Lower leg skin (tissue), 4 donors: Measurements from ENCODE around the gene PPP1R9B. TPM values are rescaled to one million over a fixed set of nuclear protein-coding genes. Genes with fewer than 3 reads are reported as not detected.

ENCODE experiments used
- DNase-seq, 2 donors: peaks; one replicate each; pipeline ENCODE4 v3.0.0-alpha.2; 2019; ENCODE audit warnings: low spot score in 2 of 2
- H3K4me3 ChIP-seq: fragments of 200-600 bp; sonication (generic); 2 replicates; pipeline ENCODE4 v1.5.1; 2017; ENCODE audit warnings: mild to moderate bottlenecking, low read depth; ENCODE audit not compliant: poor library complexity, severe bottlenecking
- POLR2A ChIP-seq, 2 donors: fragments of 450-650 bp; IDR thresholded peaks; one replicate each; pipeline ENCODE4 v1.6.1; 2016 to 2017; ENCODE audit warnings: antibody characterized with exemption in 2 of 2, mild to moderate bottlenecking in 1 of 2, moderate library complexity in 1 of 2
- WGBS, 2 donors: methylation state at CpG; one replicate each; pipeline ENCODE4 v1.1.5; 2018; 5-methylcytosine and 5-hydroxymethylcytosine counted together
- intact Hi-C: fragments of 100-400 bp; cut with DNase I; formaldehyde crosslinking; loops from one replicate; pipeline ENCODE4 v1.15.0; 2023; ENCODE audit warnings: low total_unique reads
- total RNA-seq, 4 donors: library from RNA; depleted of rRNA; stranded (reverse); fragments of >200 nt; gene quantifications; one replicate each; pipeline ENCODE4 v1.1.0, GENCODE V29; 2016
- TF ChIP-seq, protein P1 (sequence below), 3 donors: fragments of 450-650 bp; IDR thresholded peaks; one replicate each; pipeline ENCODE4 v1.5.1; 2016; ENCODE audit warnings: antibody characterized with exemption in 3 of 3, mild to moderate bottlenecking in 3 of 3, moderate library complexity in 2 of 3

Gene PPP1R9B
- total RNA-seq, 4 donors from 2014 or later, result 20.7 to 31.9 (median 29.5) TPM

- intact Hi-C loops, result no loop called here
- H3K4me3 ChIP-seq, result no peak overlapping the region
- no peak for DNase-seq
- 42 to 44% methylated on average over 4 of the region's 4 CpGs for WGBS, 2 donors
- TF ChIP-seq POLR2A (IDR thresholded peaks at IDR 0.05), result no peak
- TF ChIP-seq, protein P1, sequence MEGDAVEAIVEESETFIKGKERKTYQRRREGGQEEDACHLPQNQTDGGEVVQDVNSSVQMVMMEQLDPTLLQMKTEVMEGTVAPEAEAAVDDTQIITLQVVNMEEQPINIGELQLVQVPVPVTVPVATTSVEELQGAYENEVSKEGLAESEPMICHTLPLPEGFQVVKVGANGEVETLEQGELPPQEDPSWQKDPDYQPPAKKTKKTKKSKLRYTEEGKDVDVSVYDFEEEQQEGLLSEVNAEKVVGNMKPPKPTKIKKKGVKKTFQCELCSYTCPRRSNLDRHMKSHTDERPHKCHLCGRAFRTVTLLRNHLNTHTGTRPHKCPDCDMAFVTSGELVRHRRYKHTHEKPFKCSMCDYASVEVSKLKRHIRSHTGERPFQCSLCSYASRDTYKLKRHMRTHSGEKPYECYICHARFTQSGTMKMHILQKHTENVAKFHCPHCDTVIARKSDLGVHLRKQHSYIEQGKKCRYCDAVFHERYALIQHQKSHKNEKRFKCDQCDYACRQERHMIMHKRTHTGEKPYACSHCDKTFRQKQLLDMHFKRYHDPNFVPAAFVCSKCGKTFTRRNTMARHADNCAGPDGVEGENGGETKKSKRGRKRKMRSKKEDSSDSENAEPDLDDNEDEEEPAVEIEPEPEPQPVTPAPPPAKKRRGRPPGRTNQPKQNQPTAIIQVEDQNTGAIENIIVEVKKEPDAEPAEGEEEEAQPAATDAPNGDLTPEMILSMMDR (IDR thresholded peaks at IDR 0.05), result no peak
Measured at GRCh38 chr17:50157891-50158290, 7.4 kb upstream of the PPP1R9B start.

DNA sequence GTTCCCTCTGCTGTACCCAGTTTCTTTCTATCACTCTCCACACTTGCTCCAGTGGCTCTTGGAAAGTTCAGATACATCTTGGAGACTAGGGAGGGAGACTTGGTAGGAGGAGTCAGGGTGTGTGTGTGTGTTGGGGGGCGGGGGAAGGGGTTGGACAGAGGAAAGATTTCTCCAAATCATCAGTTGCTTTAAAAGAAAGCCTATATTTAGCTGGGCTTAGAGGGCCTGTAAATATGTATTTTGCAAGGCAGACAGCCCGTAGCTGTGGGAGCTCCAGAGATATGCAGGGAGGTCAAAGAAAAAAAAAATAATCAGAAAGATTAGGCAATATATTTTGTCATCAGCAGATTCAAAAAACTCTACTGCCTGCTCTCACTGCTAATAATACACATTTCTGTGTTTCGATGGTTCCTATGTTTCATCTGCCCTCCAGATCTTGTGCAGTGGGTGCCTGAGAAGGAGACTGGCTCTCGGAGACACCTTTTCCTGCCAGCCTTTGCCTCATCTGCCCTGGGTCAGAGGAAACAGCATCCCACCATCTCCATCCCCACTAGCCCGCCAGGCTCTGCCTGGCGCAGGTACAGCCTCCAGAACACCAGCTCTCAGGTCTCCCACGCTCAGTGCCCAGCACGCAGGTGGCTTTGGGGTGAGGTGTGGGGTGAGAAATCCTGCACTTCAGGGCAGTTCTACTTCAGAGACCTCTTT, 4.8 kb upstream of the PPP1R9B start:
- intact Hi-C loops, result no loop called here
- H3K4me3 ChIP-seq, result no peak overlapping the region
- TF ChIP-seq, protein P1 (IDR thresholded peaks at IDR 0.05), result no peak
- TF ChIP-seq POLR2A (IDR thresholded peaks at IDR 0.05), result no peak
- WGBS, 2 donors, result 65% methylated on average over 8 of the region's 8 CpGs
- no peak for DNase-seq

GRCh38 chr17:50154604-50155003, 4.1 kb upstream of the PPP1R9B start:
- no peak for TF ChIP-seq POLR2A (IDR thresholded peaks at IDR 0.05)
- no peak overlapping the region for H3K4me3 ChIP-seq
- WGBS, 2 donors, result 33 to 45% methylated on average over 1 of the region's 1 CpG
- no peak for DNase-seq
- intact Hi-C loops, result no loop called here

GRCh38 chr17:50153650-50154575, 3.4 kb upstream of the PPP1R9B start:
- intact Hi-C loops, result no loop called here
- DNase-seq, result no peak
- WGBS, 2 donors, result 23 to 26% methylated on average over 16 of the region's 16 CpGs

GRCh38 chr17:50152736-50153135, 2.3 kb upstream of the PPP1R9B start:
- TF ChIP-seq, protein P1 (IDR thresholded peaks at IDR 0.05), result no peak
- TF ChIP-seq POLR2A (IDR thresholded peaks at IDR 0.05), result no peak
- DNase-seq, result no peak
- intact Hi-C loops, result no loop called here
- WGBS, 2 donors, result 62 to 72% methylated on average over 7 of the region's 7 CpGs
- no peak overlapping the region for H3K4me3 ChIP-seq

More at GRCh38 chr17:50153650-50154575, 3.4 kb upstream of the PPP1R9B start:
- TF ChIP-seq, protein P1 (IDR thresholded peaks at IDR 0.05), result no peak
- no peak for TF ChIP-seq POLR2A (IDR thresholded peaks at IDR 0.05)
- H3K4me3 ChIP-seq, result no peak overlapping the region

DNA sequence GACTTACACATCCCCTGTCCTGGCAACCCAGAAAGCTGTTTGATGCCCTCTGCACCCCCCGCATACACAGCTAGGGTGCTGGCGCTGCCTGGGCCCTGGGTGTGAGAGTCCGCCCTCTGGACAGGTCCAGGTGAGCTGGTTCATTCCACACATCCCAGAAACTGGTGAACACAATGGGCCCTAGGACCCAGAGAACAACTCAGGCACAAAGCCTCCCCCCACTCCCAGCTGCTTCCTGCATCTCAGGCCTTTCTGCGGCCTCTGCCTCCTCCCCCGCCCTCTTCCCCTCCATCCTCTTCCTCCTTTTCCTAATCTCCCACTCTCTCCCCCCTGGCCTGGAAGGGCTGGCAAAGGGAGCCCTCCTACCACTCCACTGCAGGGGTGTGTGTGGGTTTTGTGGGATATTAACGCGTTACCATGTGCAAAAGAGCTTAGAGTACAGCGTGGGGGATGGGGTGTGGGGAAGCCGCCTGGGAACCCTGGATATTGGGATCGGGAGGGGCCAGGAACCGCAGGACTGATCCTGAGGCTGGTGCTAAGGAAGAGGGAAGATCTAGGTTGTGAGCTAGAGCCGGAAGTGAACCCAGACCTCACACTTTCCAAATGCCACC, 1.6 kb upstream of the PPP1R9B start:
- 1% methylated on average over 12 of the region's 12 CpGs for WGBS, 2 donors
- intact Hi-C loops, result no loop called here
- no peak for TF ChIP-seq POLR2A (IDR thresholded peaks at IDR 0.05)
- TF ChIP-seq, protein P1 (IDR thresholded peaks at IDR 0.05), result no peak
- H3K4me3 ChIP-seq, result peak overlapping the region; percentile 13
- DNase-seq, result peak; percentile 83 to 97
